Adrenal gland (tissue), 5 donors: Measurements from ENCODE around the gene DOCK4.

Experiments
- POLR2A ChIP-seq, 2 donors: fragments of 450-650 bp; IDR thresholded peaks; one replicate each; pipeline ENCODE4 v1.6.1; 2017; ENCODE audit warnings: antibody characterized with exemption in 2 of 2, mild to moderate bottlenecking in 2 of 2, moderate library complexity in 1 of 2
- TF ChIP-seq, protein P1 (sequence below), 6 experiments: fragments of 450-650 bp in 4 of 6; fragments of 200-600 bp in 2 of 6; sonication (generic) in 1 of 6; IDR thresholded peaks; 1 replicate in 5 of 6; 2 replicates in 1 of 6; pipeline versions ENCODE4 v1.5.1 to v1.8.0; 2016 to 2021; ENCODE audit warnings: antibody characterized with exemption in 6 of 6, mild to moderate bottlenecking in 2 of 6, moderate library complexity in 1 of 6
- donor health status: DM: no; HTN: no; CAD: no.

DNA sequence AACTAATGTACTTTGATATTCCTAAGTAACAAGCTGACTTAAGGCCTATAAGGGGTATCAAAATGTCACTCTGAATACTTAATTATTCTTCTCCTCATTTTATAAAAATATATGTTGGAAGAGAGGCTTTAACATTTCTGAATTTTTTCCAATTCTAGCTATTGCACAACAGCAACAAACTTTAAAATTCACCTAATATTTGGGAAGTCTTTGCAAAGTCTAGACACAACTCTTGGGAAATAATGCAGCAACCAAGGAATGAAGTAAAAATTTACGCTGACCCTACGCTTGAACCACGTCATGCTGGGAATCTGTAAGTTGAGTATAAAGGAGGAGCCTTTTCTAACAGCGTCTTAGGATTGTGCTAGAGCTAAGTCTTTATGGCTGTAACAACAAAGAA lies 400.0 kb downstream of the DOCK4 start:
- TF ChIP-seq, protein P1, sequence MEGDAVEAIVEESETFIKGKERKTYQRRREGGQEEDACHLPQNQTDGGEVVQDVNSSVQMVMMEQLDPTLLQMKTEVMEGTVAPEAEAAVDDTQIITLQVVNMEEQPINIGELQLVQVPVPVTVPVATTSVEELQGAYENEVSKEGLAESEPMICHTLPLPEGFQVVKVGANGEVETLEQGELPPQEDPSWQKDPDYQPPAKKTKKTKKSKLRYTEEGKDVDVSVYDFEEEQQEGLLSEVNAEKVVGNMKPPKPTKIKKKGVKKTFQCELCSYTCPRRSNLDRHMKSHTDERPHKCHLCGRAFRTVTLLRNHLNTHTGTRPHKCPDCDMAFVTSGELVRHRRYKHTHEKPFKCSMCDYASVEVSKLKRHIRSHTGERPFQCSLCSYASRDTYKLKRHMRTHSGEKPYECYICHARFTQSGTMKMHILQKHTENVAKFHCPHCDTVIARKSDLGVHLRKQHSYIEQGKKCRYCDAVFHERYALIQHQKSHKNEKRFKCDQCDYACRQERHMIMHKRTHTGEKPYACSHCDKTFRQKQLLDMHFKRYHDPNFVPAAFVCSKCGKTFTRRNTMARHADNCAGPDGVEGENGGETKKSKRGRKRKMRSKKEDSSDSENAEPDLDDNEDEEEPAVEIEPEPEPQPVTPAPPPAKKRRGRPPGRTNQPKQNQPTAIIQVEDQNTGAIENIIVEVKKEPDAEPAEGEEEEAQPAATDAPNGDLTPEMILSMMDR (IDR thresholded peaks at IDR 0.05), result no peak
- TF ChIP-seq POLR2A (IDR thresholded peaks at IDR 0.05), result no peak
